Neural progenitor cell (in vitro differentiated cells): ENCODE results near the gene DCC.

Experiments
- EZH2 ChIP-seq: fragments of 200-600 bp; sonication (generic); IDR thresholded peaks from 2 replicates; pipeline ENCODE4 v1.6.1; 2017; ENCODE audit warnings: antibody characterized with exemption, mild to moderate bottlenecking, moderate library complexity
- TF ChIP-seq, protein P1 (sequence below): fragments of 200-600 bp; sonication (generic); IDR thresholded peaks from 2 replicates; pipeline ENCODE4 v1.5.1; 2017; ENCODE audit warnings: antibody characterized with exemption, mild to moderate bottlenecking

DNA sequence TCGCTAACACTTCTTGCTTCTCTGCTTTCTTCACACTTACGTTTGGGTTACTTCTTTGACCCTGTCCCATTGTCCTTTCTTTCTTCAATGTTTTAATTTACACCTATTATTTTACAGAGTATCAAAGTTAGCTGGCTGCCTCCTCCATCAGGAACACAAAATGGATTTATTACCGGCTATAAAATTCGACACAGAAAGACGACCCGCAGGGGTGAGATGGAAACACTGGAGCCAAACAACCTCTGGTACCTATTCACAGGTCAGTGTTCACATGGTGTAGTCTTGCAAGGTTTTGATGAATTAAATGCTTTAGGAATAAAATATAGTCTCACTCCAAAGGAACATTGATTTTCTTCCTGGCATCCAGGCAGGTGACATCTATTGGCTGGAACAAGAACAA, 965.5 kb downstream of the DCC start:
- TF ChIP-seq, protein P1, sequence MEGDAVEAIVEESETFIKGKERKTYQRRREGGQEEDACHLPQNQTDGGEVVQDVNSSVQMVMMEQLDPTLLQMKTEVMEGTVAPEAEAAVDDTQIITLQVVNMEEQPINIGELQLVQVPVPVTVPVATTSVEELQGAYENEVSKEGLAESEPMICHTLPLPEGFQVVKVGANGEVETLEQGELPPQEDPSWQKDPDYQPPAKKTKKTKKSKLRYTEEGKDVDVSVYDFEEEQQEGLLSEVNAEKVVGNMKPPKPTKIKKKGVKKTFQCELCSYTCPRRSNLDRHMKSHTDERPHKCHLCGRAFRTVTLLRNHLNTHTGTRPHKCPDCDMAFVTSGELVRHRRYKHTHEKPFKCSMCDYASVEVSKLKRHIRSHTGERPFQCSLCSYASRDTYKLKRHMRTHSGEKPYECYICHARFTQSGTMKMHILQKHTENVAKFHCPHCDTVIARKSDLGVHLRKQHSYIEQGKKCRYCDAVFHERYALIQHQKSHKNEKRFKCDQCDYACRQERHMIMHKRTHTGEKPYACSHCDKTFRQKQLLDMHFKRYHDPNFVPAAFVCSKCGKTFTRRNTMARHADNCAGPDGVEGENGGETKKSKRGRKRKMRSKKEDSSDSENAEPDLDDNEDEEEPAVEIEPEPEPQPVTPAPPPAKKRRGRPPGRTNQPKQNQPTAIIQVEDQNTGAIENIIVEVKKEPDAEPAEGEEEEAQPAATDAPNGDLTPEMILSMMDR, result no peak
- TF ChIP-seq EZH2, result no peak
